SK-N-MC (cell line): ENCODE measurements around the gene SLC25A44.

Experiments used
- EZH2 ChIP-seq: fragments of 200-600 bp; sonication (generic); IDR thresholded peaks from one replicate; pipeline ENCODE4 v1.6.1; 2017; ENCODE audit warnings: antibody characterized with exemption
- FOXP2 ChIP-seq: optimal IDR thresholded peaks from 2 replicates; pipeline ENCODE3; 2011; ENCODE audit warnings: mild to moderate bottlenecking, moderate library complexity; ENCODE audit not compliant: insufficient read depth; ENCODE audit errors: extremely low read length, control extremely low read depth
- POLR2AphosphoS5 ChIP-seq: IDR thresholded peaks from 2 replicates; pipeline ENCODE4 v1.6.1; 2012; ENCODE audit warnings: mild to moderate bottlenecking, low read depth, low read length, borderline replicate concordance

DNA sequence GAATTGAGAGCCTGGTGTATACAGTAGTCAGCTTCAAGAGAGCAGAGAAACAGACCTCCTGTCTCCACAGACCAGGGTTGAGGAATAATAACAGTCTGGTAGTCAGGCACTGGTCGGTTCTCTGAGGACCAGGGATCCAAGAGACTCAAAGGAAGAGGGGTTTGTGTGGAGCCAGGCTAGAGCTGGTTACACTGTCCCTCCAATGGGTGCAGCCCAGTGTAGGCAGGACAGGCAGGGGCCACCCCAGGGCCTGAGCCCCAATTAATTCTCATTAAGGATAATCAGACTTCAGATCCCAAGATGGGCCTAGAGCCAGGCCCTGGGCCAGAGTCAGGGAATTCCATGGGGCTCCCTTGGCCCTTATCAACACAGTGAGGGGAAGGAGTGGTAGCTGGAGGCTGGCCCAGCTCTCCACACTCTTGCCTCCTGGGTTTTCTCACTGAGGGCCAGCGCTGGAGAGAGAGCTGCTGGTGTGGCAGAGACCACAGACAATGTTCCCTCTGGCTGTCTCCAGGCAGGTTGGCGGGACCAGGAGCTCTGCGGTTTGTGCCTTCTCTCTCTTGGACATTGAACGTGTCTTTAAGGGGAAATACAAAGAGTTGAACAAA is 31.4 kb upstream of the SLC25A44 start:
- TF ChIP-seq POLR2AphosphoS5 (no peak), EZH2 (no peak), FOXP2 (no peak)
